NCI-H2107 treated with DMSO at 0.1 percent for 48 hours (cell line): Measurements from ENCODE around the gene ZC3H12A.
A peak's percentile ranks its signal among the peaks of the same experiment; 100 is the strongest.

Experiments used
- DNase-seq: peaks from one replicate; lab custom pipeline; 2025; ENCODE audit not compliant: unreplicated experiment; lab: John Stamatoyannopoulos, UW

ZC3H12A gene

DNA sequence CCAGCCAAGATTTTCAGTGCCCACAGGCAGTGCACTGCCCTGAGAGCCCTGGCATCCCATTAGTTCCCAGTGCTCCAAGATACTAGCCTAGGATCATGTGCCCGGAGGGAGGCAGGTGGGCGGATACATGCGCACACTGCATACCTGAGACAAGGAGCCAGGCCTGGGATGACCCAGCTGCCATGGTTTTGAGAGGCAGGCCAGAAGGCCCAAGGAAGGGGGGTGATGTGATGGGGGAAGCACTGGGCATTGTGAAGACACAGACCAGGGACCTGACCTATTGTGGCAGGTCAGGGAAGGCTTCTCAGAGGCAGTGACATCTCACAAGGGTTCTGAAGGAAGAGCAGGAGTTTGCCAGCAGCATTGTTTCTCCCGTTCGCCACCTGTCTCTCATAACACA is 3.6 kb downstream of the ZC3H12A start:
- no peak for DNase-seq

DNA sequence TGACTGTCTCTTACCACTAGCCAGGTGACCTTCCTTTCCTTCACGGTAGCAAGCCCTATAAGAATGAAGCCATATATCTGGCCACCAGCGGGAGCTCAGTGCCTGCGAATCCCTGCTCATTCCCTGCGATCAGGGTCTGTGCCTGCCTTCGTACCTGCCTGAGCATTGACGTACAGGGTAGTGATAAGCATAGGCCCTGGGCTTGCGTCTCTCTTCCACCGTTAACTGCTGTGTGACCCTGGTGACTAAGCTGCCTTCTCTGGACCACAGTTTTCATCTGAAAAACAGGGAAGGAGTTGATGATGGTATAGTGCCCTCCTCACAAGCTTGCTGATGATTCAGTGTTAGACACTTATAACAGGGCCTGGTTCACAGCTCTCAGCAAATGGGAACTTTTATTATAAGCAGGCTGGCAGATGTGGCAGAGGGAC is 4.1 kb downstream of the ZC3H12A start:
- no peak for DNase-seq

DNA sequence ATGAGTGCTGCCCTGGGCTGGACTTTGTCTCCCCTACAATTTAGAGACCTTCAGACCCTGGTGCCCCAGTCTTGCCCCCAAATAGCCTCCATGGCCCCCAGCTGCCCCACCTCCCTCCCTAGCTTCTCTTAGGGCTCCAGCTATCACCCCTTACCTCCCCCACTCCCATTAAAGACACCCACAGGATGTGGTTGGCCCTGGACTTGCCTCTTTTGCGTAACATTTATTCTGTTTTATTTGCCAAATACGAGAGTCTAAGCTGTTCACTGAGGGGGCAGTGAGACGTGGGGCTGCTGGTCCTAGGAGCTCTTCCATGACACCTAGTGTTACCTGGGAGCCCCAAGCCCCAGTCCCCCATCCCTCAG is 4.5 kb downstream of the ZC3H12A start:
- DNase-seq, result no peak

DNA sequence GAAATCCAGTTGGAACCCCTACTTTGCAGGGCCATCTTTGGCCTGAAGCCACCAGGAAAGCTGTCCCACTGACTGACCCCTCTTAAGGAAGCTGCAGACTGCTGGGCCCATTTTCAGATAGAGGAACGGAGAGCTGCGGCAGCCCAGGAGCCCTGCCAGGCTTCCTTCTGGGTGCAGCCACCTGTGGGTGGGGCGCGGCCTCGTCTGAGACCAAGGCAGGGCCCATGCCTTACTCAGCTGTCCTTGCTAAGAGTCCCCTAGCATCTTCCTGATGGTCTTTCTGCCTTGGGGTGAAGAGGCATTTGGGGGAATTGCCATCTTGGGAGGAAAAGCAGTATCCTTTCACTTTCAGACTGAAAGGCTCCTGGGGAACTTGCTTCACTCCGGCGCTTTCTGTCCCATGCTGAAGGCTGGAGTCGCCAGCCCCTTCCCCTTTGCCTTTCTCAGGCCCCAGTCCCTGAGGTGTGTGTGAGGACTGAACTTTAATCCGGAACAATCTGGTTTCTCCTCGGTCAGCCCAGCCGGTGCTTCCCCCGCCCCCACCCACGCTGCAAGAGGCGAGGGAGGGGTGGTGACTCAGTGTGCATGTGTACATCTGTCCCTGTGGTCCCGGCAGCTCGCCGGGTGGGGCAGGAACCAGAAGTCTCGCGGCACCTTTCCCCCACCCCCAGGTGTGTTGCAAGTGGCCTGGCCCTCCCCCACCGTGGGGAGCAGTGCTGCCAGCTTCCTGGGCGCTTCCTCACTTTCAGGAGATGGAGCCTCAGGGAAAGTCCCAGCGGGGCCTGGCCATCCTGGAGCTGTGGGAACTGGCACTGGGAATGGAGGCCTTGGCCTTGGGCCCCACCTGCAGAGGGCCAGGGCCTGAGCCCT is 5.1 kb downstream of the ZC3H12A start:
- peak; percentile 41 for DNase-seq

DNA sequence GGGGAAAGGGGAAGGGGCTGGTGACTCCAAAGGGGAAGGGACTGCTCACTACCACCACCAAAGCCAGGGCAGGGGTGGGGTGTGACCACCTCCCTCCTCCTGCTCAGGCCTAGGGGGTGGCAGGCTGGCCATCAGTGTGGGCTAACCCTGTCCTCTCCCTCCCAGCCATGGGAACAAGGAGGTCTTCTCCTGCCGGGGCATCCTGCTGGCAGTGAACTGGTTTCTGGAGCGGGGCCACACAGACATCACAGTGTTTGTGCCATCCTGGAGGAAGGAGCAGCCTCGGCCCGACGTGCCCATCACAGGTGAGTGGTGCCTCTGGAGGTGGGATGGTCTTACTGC is 5.7 kb downstream of the ZC3H12A start:
- DNase-seq, result no peak

DNA sequence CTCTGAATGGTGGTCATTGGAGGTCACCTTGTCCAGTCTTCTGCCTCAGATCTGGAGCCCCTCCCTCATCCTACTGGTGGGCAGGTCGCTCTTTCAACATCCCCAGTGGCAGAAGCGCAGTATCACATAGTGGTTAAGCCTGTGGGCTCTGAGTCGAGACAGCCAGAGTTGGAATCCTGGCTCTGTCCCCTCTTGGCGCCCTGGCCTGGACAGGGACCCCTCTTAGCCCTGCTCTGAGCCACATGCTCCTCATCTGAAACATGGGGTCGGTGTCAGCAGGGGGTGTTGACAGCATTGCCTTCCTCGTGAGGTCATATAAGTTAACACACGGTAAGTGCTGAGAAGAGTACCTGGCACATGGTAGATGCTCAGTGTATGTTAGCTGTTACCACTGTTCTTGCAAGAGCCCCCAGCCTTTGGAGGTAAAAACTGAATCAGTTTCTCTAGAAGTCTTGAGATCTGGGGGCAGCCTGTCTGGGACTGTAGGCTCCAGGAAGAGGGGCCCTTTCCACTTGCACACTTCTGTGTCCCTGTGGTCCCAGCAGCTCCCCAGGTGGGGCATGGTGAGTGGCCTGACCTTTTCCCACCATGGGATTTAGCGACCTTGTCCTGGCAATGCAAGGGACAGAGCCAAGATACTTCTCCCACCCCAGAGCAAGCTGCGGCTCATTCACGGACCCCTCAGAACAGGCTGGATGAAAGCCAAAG is 6.4 kb downstream of the ZC3H12A start:
- no peak for DNase-seq

DNA sequence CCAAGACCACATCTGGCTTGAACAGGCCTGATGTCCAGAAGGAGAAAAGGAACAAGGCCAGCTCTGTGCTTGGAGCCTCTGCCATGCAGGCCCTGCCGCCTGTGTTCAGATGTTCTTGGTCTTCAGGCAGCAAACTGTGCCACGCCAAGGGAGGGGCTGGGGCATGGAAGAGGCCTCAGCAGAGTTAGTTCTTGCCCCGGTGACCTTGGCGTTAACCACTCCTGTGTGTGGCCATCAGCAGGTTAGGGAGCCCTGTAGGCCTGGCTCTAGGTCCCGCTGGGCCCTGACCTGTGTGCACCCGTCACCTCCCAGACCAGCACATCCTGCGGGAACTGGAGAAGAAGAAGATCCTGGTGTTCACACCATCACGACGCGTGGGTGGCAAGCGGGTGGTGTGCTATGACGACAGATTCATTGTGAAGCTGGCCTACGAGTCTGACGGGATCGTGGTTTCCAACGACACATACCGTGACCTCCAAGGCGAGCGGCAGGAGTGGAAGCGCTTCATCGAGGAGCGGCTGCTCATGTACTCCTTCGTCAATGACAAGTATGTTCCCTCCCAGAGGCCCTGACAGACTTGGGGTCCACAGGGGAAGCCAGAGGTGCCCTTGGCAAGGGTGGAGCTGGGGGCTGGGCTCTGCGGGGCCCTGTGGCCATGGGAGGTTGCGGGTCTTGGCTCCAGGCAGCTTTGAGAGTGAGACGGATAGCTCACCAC is 7.1 kb downstream of the ZC3H12A start:
- no peak for DNase-seq

DNA sequence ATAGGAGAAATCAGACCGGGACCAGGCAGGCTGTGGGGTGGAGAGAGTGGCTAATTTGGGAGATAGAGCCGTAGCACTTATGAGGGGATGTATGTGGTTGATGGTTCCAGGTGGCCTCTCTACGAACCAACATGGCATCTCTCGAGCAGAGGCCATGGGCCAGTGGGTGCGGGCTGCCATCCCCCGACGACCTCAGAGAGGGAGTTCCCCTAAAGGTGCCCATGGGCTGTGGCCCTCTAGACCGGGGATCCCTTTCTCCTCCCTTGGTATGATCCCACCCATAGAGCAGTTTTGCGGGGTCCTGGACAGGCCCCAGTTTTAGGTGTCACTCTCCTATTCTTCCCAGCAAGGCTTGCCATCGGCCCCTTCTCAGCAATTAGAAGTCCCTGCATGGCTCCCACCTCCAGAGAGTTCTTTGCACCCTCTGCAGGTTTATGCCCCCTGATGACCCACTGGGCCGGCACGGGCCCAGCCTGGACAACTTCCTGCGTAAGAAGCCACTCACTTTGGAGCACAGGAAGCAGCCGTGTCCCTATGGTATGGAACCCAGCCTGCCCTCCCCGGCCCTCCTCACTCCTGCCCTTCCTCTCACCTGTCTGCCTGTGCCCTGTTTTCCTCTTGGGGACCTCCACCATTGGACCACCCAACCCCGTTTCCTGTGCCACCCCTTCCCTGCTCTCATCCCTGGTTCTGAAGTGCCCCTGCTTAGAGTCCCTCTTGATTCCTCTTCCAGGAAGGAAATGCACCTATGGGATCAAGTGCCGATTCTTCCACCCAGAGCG is 7.8 kb downstream of the ZC3H12A start:
- DNase-seq, result no peak

DNA sequence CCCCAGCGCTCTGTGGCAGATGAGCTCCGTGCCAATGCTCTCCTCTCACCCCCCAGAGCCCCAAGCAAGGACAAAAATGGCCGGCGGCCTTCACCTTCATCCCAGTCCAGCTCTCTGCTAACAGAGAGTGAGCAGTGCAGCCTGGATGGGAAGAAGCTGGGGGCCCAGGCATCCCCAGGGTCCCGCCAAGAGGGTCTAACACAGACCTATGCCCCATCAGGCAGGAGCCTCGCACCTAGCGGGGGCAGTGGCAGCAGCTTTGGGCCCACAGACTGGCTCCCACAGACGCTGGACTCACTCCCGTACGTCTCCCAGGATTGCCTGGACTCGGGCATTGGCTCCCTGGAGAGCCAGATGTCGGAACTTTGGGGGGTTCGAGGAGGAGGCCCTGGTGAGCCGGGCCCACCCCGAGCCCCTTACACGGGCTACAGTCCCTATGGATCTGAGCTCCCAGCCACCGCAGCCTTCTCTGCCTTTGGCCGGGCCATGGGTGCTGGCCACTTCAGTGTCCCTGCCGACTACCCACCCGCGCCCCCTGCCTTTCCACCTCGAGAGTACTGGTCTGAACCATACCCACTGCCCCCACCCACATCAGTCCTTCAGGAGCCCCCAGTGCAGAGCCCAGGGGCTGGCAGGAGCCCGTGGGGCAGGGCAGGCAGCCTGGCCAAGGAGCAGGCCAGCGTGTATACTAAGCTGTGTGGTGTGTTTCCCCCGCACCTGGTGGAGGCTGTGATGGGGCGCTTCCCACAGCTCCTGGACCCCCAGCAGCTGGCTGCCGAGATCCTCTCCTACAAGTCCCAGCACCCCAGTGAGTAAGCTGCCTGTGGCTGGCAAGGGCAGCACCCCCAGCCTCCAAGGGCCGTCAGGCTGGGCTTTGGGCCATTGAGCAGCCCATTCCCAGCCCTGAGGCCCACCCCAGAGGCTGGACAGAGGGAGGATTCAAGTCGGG is 8.7 kb downstream of the ZC3H12A start:
- DNase-seq, result no peak

DNA sequence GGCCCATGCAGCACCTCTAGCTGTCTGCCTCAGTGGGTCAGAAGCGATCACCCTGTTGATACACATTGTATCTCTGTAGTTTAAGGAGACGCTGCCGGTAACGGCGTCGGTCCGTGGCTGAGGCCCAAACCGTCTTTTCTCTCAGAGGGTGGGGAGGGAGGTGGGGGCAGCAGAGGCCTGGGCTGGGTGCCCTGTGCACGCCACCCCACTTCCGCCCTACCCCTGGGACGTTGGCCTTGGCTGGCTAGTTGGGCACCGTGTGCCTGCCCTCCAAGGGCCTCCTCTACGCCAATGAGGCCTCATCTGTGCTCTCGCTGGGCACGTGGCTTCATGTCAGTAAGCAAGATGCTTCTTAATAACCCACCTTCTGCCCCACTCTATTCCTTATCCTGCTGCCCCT is 9.4 kb downstream of the ZC3H12A start:
- DNase-seq, result no peak

DNA sequence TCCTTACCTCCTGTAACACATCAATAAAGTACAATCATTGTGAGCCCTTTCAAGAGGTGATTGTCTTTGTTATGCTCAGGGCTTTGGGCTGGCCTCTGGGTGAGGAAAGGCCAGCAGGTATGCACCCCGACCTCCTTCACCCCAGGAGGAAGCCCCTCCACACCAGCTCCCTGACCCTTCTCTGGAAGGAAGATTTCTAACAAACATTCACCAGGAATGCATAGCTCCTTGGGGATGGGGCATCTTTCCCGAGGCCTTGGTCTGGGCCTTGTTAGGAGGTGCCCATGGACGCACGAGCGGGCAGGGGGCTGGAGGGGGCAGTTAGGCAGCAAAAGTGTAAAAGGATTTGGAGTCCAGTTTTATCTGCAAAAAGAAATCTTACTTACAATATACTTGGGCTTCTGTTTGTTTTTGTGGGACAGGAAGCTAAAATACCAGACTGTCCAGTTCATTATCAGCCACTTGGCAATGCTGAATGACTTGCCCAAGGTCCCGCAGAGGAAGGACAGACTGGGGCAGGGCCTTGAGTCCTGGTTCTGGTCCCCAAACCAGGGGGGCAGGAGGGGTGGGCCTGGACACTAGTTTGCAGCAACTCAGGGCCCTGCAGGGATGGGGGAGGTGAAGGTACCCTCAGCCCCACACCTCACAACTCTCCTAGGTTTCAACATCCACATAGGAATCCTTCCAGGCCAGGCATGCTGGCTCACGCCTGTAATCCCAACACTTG is 10.1 kb downstream of the ZC3H12A start:
- no peak for DNase-seq

DNA sequence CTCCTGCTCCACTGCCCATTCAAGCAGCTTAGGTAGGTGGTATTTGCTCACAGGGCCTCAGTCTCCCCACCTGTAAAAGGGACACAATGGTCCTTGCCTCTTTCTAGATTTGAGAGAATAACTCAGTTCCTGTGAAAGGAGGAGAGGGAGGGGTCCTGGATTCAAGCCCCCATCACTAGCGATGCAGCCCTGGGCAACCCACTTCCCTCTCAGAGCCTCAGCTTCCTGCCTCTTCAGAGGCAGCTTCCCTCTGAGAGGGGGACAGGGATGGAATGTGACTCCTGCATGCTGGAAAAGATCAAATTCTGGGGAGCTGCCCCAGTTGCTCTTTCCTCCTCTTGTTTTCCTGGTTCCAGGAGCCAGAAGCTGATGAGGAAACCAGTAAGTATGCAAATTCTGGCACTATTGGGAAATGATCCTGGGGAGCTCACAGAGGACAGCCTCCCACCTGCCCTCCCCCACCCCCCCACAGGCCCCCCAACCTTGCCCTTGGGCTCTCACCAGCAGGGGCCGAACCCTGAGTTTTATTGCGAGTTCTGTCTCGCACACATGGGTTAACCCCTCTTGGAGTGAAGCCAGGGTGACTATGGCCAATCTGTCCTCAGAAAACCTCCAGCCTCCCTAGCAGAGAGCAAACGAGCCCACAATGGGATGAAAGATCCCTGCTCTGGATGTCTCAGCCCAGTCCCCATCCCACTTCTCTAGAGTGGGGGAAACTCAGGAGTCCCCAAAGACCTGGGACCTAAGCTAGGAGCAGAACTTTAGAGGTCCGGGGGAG is 11.7 kb downstream of the ZC3H12A start:
- DNase-seq, result no peak

DNA sequence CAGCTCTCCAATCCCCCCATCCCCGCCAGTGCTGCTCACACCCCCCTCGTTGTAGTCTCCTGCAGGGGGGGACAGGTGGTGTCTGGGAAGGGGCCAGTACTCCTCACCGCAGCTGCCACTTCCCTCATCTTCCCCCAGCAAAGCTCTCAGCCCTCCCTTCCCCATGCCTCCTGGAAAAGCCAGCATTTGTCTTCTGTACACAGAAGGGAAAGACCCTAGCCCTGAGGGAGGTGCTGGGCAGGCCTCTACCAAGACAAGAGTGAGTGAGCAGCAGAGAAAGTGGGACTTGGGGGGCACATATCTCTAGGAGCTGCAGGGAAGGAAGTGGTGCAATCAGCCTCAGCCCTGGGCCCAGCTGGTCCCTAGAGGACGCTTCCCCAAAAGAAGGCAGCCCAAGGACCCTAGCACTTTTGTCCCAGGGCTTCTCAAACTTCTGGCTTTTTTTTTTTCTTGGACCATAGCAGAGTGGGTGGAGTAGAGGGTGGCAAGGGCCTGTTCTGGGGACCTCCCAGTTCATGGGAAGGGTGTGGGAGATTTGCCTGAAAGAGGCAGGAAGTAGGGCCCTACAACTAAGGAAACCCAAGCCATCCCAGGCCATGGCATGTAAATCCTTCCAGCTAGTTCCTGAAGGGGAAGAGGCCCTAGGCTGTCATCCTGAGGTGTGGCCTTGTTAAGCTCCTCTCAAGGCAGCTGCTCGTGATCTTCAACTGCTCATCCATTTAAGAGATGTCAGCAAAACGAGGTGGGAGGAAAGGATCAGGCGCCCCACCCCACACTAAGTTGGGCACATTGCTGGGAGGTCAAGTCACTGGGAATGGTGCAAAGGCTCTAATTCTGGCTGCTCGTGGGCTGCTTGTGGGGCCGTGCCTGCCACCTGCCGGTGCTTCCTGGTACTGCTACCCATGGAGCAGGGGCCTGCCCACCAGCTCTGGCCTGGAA is 12.6 kb downstream of the ZC3H12A start:
- DNase-seq, result peak; percentile 49

DNA sequence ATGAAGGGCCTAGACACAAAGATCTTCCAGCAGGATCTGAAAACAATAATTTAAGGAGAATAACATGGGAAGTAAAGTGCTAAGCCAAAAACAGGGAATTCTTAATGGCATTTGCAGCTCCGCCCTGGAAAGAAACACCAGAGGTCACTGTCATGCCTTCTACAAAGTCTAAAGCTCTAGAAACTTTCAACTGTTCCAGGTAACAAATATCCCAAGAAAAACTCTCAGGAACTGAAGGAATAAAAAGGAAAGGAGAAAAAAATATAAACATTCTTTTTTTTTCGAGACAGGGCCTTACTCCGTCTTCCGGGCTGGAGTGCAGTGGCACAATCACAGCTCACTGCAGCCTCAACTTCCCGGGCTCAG is 13.2 kb downstream of the ZC3H12A start:
- DNase-seq, result no peak

DNA sequence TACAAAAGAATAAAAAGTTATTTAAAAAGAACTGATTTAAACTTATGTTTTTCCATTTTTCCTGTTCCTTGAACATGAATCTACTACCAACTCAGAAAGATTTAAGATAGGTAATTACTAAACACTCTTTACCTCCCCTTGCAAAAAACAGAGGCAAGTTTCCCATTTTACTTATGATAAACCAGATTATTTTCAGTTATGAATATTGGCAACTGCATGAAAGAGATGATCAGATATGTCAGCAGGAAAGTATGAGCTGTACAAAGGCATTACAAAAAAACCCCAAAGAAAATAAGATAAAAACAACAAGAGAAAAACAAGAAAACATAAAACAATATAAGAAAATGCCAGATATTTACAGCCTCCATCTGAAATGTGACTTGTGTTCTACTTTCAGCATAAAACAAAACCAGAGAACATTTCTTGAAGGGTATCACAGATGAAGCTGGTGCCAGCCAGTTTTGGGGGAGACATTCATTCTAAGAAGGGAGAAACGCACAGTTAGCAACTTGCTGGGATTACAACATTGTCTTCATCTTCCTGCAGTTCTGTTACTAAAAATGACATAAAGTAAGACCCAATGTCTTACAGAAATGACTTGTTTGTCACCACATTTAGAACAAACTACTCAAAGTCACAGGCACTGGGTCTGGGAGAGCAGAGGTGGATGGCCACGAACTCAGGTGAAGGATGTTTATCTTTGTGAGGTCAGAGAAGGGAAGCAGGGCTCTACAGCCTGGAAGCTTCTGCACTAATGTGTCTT is 19.1 kb downstream of the ZC3H12A start:
- no peak for DNase-seq

DNA sequence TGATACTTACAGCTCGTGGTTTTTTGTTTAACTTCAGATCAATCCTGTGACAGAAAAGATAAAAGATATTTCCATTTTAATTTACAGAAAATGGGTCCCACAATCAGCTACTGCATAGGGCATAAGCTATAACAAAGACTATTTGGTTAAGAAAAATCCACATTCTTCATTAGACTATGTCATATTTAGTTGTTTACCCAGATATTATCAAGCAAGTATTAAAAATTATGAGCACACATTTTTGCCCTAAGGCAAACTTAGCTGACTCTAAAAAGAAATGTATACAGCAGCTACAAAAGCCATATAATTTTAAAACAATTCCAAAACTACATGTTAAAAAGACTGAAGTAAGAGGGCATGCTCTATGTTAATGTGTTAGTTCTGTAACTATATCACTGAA is 21.5 kb downstream of the ZC3H12A start:
- no peak for DNase-seq

DNA sequence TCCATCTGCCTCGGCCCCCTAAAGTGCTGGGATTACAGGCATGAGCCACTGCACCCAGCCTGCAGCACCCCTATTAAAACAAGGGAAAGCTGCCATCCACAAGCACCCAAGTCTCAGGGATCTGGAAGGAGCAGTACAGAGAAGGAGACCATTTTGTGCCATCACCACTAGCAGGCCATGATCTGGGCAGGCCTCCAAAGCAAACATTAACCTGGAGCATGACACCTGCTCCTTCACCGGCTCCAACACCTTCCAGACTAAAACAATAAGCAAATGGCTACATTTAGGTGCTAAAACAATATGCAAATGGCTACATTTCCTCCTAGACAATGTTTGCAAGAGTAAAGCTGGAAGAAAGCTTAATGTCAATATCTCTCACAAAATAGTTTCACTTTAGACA is 23.5 kb downstream of the ZC3H12A start:
- DNase-seq, result peak; percentile 93
